HG03159 (cell line): ENCODE results near the gene ADGRB3.

Experiments
- ATAC-seq: cut with Tn5 transposase; IDR thresholded peaks from one replicate; pipeline ENCODE4 v1.9.1; 2021; ENCODE audit warnings: mild to moderate bottlenecking, moderate library complexity; ENCODE audit not compliant: unreplicated experiment

ADGRB3 gene

DNA sequence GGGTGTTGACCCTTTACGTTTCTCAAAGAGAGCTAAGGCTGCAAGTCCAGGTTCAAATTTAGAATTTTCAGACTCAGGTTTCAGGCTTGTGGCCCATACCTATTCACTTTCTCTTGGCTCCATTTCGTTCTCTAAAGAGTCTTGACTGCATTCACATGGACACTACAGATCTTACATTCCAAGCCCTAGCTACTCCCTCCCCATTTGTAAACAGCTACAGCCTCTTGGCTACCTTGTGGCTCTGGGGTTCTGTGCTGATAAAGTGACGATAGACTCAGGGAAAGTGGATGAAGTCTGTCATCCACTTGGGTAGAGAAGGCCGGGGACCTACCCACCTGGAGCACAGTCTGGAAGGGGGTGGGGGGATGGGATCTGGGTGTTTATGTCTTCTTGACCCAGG, 658.4 kb downstream of the ADGRB3 start:
- no peak for ATAC-seq

DNA sequence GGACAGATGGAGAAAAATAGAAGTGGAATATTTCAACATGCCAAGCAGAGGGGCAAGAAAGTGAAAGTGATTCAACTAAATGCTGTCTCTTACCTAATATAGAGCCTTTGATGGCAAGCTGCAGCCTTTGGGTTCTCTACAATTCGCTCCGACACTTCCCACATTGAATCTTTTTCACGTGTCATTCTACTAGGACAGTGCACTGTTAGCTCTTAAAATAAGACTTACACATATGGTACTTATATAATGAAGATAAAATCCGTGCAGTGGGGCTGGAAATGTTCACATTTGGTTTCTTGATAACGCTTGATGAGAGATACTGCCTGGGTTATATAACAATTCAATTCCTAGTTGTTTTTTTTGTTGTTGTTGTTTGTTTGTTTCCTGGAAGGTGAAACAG, 659.3 kb downstream of the ADGRB3 start:
- no peak for ATAC-seq

DNA sequence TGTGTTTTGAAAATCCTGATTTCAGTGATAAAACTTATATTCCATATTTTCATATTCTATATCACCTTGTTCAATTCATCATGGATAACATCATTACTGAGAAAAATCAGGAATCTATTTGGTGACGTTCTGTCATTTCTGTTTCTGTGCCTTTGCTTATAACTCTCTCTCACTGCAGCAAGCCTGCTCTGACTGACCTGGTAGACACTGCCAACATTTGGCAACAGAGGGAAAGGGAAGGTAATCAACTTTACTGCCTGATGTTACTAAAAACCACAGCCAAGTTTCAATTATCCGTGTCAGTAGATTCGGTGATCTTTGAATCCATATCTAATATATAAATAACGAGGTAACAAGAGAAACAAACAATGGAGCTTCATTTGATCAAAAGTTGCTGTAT, 659.8 kb downstream of the ADGRB3 start:
- no peak for ATAC-seq

DNA sequence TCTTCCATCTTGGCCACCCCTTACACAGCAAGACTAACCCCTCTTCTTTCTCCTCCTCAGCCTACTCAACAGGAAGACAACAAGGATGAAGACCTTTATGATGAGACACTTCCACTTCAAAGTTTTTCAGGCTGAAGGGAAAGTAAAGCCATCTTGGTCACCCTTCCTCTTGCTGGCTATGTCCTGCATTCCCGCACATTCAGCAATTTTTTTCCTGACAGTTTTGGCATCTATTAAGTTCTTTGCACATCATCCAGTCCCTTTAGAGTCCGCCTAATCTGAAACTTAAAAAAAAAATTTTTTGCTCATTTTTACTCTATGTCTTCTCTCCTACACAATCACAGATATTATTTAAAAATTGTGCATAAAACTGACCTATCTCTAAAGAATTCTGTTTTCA, 668.3 kb downstream of the ADGRB3 start:
- no peak for ATAC-seq

DNA sequence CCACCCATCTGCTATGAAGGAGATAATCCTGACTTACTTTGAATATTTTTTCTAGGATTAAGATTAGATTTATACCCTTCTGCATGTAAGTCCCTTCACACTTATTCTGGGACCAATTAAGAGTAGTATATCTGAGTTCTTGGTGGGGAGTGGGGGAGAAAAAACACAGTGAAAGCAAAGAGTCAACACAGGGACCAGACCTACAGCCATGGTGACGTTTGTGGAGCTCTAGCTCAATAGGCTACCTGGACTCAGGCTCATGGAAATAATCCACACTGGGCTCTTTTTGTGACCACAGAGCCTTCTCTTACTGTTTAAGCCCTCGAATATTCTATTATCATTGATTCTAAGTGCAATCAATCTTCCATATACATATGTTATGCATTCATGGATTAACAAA, 670.4 kb downstream of the ADGRB3 start:
- ATAC-seq, result no peak

DNA sequence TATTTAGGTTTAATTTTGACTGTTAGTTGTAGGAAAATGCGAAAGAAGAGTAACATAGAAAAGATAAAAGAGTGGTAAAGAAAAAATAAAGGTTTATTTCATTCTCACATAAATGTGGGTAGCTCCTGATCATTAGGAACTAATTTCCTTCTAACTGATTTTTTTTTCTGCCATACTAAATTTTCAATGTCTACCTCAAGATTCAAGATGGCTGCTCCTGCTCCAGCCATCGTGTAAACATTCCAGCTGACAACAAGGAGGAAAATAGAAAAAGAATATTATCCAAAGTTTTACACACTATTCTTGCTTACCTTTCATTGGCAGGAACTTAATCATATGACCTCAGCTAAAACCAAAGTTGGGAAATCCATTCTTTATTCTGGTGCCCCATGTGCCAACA, 673.5 kb downstream of the ADGRB3 start:
- no peak for ATAC-seq

DNA sequence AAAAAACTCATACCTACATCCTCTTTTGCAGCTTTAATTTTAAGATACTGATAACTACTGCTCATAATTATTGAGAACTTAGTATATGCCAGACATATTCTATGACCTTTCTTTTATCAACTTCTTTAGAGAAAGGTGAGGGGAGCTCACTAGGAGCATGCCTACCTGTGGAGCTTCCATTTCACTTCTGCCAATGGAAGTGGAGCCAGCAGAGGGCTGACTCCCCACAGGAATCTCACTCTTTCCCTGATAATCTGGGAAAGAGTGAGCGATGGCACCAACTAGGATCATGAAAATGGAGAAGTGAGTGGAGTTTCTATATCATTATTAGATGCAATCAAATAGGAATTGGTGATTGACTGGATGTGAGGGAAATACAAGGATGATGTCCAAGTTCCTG, 676.8 kb downstream of the ADGRB3 start:
- ATAC-seq, result no peak

DNA sequence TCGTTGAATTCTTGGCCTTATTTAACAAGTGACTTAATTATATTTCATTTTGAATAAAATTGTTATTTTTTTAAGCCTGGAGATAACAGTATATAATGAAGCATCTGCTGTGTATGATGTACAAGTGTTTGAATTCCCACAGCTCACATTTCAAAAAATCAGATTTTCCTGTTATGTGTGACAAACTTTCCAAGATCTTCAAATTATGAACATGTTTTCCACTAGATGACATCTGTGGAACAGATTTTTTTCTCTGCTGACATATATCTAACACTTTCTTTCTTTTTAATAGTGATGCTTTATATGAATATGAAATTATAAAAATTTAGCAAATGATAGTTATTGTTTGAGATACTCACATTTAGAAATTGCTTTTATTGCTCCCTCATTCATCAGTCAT, 678.9 kb downstream of the ADGRB3 start:
- no peak for ATAC-seq

DNA sequence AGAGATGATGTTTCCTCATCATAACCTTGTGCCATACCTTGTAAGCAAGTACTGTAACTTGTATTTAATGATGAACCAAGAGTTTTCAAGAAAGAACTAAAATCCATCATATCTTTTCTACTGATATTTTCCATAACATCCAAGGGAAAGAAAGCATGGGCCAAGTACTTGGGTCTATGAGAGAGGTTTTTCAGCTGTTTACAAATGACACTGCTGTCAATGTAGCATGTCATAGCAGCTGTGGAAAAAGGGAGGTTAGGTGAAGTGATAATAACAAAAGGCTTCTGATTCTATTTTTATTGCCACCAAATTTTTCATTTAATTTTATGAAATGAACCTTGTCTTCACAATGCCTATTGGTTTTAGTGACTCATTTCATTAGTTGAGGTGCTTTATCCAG, 679.4 kb downstream of the ADGRB3 start:
- ATAC-seq, result no peak

DNA sequence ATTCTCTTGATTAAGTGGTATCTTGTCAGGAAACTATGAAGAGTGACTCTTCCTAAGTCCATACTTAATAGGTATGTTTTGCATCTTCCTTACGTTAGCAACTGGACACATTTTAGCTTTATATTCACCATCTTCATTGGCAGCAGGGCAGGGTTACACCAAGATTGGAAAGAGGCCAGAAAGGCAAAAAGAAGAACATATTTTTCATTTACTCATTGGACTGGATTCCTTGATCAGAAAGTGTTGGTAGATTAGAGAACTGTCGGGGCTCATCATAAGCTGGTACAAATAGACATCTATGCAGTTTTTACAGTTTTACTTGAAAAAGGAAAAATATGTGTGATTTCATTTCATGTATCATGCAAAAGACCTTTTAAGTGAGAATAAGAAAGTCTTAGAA, 696.8 kb downstream of the ADGRB3 start:
- no peak for ATAC-seq

DNA sequence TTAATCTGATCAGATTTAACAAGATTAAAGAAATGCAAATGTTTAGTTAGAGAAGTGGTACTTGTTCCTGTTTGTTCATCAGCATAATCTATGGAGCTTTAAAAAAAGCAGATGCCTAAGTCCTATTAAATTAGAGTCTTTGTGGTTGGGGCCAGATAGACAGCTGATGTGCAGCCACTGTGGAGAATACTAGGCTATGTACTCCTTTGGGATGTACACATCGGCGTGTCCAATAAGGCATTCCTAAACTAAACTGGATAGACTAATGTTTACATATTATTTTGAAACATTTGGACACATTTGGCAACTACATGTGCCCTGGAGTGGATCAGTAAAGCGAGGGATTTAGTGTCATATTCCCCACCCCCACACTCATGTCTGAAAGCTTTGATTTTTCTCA, 702.2 kb downstream of the ADGRB3 start:
- ATAC-seq, result no peak

DNA sequence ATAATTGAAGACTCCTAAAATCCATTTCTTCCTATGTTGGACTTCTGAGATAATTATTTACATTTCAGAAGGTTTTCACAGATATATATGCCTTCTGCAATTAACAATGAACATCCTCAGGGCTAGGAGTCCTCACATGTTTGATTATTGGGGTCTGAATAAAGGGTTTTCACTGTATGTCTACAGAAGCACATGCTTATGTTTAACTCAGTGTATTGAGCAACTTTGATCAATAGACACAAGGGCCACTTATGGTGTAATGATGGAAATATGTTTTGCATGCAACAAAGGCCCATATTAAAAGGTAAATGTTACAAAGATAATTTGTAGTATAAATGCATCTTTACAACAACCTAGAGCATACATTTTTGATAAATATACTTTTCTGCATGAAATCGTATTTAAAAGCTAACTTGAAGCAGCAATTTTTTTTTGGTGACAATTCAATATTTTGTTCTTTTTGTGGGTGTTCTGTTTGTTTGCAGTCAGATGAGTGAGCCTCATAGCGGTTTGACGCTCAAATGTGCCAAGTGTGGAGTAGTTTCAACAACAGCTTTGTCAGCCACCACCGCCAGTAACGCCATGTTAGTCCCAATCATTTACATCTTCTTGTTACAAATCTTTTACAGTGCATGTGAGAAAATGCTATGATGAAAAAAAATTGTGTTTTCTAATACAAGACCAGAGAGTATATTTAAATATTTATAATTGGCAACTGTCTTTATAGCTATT, 703.5 kb downstream of the ADGRB3 start:
- ATAC-seq, result no peak

DNA sequence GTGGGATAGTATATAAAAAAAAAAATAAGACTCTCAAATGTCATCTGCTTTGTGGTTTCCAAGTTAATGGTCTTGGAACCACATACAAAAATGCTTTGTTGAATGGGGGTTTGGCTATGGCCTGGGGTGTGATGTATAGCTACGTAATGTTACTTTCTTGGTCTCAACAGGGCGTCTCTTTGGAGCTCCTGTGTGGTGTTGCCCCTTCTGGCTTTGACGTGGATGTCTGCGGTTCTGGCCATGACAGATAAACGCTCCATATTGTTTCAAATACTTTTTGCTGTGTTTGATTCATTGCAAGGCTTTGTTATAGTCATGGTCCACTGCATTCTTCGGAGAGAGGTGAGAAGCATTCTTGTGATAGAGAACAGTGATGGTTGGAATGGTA, 704.1 kb downstream of the ADGRB3 start:
- ATAC-seq, result no peak

DNA sequence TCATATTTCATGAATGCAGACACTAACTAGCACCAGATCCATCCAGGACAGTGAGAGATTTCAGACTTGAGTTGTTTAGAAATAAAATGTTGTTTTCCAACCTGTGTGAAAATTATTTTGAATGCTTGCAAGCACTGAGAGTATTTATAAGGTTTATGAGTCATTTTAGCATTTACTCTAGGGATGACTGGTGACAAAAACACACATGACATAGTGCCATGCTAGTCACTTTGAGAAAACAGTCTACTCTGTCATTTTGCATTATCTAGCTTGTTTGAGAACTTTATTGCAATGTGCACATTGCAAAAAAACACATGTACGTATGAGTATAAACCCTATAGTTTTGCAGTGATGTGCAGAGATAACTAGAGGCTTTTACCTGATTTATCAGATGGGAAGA, 705.1 kb downstream of the ADGRB3 start:
- no peak for ATAC-seq

DNA sequence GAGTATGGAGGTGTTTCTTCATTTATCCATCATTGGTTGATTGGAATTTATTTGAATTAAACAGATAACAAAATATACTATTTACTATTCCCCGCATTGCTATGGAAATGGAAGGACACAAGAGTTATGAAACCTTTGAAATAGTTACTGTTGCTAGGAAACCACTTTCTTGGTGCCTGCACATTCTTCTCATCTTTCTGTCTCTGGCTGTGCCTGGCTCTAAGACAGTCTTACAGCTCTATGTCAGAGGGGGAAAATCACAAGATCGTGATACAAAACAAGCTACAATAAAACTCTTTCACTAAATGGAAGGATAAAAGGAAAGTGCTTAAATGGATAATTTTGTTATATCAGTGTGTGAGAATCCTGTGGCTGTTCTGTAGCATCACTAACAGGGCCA, 708.8 kb downstream of the ADGRB3 start:
- no peak for ATAC-seq

DNA sequence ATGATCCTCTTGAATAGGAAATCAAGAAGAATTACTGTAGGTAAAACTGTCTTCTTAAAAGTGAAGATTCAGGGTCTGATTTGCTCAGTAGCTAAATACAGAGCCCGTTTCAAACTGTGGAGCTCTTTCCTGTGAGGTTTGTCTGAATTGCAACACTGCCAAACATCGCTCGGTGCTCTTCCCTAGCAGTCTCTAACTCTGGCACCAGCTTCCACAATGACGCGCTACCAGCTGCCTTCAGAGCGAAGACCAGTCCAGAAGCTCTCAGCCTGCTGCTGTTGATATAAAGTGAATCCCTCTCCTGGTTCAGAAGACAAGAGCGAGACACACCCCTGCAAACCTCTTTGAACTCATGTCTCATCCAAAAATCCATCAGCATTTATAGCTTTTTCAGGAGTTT, 714.7 kb downstream of the ADGRB3 start:
- no peak for ATAC-seq

DNA sequence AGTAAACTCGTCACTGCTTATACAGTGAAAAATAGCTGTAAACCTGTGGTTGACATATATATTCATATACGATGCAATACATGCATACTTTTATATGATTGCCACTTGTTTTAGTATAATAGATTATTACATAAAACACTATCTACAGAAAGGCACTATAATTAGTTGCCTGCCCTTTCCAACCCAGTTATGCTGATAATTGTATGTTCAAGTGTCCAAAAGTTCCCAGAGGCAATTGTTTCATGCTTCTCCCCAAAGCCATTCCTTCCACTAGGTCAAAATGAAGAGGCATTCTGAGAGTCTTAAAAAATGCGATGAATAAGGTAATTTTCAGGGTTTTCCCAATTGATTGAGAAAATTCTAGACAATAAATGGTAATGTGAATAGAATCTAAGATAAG, 727.1 kb downstream of the ADGRB3 start:
- no peak for ATAC-seq

DNA sequence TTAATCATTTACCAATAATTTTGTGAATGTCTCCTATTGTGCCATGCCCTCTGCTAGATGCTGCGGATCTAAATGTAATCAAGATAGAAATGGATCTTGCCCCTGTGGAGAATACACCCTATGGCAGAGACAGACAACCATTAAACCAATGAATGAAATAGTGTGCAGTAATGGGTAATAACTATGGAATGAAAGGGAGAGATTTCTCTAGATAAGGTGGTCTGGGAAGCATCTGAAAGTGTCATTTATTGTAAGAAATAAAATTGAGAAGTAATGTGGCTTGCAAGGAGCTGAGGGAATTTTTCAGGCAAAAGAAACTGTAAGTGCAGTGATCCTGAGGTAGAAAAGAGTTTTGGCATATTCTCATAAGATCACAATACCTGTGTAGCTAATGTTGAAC, 731.7 kb downstream of the ADGRB3 start:
- ATAC-seq, result no peak

DNA sequence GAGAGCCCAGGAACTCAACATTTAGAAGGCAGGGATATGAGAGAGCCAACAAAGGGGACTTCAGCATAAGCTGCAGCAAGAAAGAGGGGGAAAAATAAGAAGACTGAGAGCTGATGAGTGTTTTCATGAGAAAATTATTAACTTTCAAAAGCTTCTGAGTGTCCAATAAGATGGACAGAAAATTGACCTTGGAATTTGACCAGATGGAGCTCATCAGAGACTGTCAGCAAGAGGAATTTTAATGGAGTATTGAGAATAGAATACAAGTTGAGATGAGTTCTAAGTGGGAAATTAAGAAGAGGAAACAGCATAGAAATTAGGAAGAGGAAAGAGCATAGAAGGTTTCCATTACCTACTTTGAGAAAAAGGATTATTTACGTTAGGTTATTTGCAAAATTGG, 733.5 kb downstream of the ADGRB3 start:
- ATAC-seq, result no peak

DNA sequence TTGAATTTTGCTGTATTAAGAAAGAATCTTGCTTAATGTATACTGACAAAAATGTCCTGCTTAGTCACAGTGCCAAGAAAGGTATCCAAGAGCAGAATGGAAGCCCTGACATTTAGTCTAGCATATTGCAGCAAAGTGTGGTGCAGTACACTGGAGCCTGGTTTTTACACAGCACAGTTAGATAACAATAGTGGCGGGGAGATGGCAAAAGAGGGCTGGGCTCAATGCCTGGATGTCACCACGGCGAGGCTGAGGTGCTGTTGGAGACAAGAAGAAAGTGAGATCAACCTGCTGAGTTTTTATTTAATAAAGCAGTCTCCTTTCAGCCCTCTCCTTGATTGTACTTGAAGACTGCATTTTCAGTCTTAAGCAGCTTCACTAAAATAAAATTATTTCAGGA, 735.7 kb downstream of the ADGRB3 start:
- ATAC-seq, result no peak

DNA sequence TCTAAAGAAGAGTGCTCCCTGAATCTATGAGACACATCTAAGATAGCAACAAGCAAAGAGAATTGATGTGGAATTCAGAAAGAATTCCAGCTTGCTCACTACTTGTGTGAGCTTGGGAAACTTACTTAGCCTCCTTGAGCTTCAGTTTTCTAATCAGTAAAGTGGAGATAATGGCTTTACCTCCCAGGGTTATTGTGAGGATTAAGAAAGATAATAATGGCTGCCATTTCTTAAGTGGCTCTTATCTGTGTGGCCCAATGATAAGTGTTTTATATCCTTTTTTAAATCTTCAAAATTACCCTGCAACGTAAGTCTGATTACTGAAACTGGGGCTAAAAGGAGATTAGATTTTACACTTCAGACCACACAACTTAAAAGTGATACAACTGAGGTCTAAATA, 743.2 kb downstream of the ADGRB3 start:
- no peak for ATAC-seq

DNA sequence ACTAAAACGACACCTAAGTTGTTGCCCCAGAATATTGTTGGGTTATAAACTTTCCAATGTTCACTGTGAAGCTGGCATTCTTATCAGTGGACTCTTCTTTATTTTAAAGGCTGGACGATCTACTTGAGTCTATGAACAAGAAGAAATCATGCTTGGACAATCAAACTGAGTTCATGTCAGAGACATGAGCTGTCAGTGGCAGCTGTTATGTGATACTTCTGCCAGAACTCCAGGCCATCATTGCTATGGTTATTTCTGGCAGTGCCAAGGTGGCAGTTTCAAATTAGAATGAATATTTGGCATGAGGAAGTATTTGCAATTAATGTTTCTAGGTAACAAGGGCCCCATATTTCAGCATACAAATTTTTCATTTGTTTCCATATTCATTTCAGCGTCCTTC, 744.4 kb downstream of the ADGRB3 start:
- ATAC-seq, result no peak

DNA sequence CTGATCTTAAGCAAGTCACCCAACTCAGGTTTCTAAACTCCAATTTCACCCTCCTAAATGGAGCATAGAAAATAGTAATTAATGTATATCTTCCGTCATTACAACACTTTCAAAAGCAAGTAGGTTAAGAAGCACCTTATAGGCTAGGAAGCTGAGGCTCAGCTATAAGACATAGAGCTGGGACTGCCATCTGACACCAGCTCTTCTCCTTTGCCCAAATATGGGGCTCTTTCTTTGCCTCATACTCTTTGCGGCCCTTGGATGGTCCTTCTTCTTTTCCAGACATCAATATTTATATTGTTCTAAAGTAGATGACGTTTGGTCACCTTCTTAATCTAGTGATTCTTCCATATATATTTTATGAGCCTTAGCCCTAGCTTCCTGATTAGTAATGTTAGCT, 748.5 kb downstream of the ADGRB3 start:
- no peak for ATAC-seq

DNA sequence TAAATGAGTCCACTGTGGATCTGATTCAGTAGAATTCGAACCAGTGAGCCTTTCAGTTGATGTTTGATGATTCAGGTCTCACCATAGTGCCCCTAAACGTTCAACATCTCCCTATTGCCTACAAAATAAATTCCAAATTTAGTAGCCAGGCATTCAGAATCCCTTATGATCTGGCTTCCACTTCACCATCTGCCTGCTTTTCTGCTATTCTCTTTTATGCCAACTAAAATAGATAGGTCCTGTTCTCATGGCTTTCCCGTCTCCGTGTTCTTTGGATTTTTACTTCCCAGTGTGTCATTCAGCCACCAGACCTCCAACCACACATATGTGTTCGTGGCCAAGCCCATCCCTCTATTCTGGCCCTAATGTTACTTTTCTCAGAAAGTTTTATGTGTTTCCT, 751.3 kb downstream of the ADGRB3 start:
- no peak for ATAC-seq
